ENCODE measurements around the gene CDKAL1. TPM values are rescaled to one million over a fixed set of nuclear protein-coding genes. Genes with fewer than 3 reads are reported as not detected.

The CDKAL1 gene
- total RNA-seq, 1 donor from 2014 or later, result 14.8 TPM

DNA sequence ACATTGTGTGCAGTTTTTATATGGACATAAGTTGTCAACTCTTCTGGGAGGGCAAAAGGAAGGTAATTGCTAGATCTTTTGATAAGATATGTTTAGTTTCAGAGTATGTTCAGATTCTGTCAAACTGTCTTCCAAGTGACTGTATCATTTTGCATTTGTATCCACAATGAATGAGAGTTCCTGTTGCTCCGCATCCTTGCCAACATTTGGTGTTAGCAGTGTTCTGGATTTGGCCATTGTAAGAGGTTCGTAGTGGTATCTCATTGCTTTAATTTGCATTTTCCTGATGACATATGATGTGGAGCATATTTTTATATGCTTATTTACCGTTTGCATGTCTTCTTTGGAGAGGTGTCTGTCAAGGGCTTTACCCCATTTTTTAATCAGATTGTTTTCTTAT lies 150.2 kb downstream of the CDKAL1 start:
- TF ChIP-seq, protein P1, sequence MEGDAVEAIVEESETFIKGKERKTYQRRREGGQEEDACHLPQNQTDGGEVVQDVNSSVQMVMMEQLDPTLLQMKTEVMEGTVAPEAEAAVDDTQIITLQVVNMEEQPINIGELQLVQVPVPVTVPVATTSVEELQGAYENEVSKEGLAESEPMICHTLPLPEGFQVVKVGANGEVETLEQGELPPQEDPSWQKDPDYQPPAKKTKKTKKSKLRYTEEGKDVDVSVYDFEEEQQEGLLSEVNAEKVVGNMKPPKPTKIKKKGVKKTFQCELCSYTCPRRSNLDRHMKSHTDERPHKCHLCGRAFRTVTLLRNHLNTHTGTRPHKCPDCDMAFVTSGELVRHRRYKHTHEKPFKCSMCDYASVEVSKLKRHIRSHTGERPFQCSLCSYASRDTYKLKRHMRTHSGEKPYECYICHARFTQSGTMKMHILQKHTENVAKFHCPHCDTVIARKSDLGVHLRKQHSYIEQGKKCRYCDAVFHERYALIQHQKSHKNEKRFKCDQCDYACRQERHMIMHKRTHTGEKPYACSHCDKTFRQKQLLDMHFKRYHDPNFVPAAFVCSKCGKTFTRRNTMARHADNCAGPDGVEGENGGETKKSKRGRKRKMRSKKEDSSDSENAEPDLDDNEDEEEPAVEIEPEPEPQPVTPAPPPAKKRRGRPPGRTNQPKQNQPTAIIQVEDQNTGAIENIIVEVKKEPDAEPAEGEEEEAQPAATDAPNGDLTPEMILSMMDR (IDR thresholded peaks at IDR 0.05), result no peak
- no peak for DNase-seq (ENCODE audit: extremely low spot score, unreplicated experiment)
- H3K27ac Mint-ChIP-seq (ENCODE audit: unreplicated experiment), result no peak overlapping the region
- no peaks in the 10 kb centered on the region for H3K27me3 Mint-ChIP-seq (ENCODE audit: unreplicated experiment)
- H3K4me1 Mint-ChIP-seq (ENCODE audit: unreplicated experiment), result peaks cover 26% of the 10 kb centered on the region
- no peak overlapping the region for H3K4me3 Mint-ChIP-seq (ENCODE audit: unreplicated experiment)
- peaks cover 6% of the 10 kb centered on the region for H3K36me3 Mint-ChIP-seq (ENCODE audit: unreplicated experiment)
- H3K9me3 Mint-ChIP-seq (ENCODE audit: unreplicated experiment), result peaks cover 11% of the 10 kb centered on the region

DNA sequence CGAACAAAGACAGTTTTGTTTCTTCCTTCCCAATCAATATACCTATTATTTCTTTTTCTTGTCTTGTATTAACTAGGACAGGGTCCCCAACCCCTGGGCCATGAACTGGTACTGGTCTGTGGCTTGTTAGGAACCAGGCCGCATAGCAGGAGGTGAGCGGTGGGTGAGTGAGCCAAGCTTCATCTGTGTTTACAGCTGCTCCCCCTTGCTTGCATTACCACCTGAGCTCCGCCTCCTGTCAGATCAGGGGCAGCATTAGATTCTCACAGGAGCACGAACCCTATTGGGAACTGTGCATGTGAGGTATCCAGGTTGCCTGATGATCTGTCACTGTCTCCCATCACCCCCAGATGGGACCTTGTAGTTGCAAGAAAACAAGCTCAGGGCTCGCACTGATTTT lies 151.9 kb downstream of the CDKAL1 start:
- H3K4me1 Mint-ChIP-seq (ENCODE audit: unreplicated experiment), result peaks cover 25% of the 10 kb centered on the region
- no peak overlapping the region for H3K27ac Mint-ChIP-seq (ENCODE audit: unreplicated experiment)
- H3K36me3 Mint-ChIP-seq (ENCODE audit: unreplicated experiment), result peaks cover 6% of the 10 kb centered on the region
- H3K27me3 Mint-ChIP-seq (ENCODE audit: unreplicated experiment), result no peaks in the 10 kb centered on the region
- DNase-seq (ENCODE audit: extremely low spot score, unreplicated experiment), result no peak
- H3K4me3 Mint-ChIP-seq (ENCODE audit: unreplicated experiment), result no peak overlapping the region
- TF ChIP-seq, protein P1 (IDR thresholded peaks at IDR 0.05), result no peak
- H3K9me3 Mint-ChIP-seq (ENCODE audit: unreplicated experiment), result peaks cover 11% of the 10 kb centered on the region

DNA sequence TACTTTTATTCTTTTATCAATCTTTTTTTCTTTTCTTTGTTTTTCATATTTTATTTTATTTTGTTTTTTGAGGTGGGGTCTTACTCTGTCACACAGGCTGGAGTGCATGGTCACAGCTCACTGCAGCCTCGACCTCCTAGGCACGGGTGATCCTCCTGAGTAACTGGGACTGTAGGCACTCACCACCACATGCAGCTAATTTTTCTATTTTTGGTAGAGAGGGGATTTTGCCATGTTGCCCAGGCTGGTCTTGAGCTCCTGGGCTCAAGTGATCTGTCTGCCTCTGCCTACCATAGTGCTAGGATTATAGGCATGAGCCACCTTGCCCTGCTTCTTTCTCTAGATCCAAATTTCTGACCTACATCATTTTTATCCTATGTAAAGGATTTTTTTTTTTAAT lies 153.2 kb downstream of the CDKAL1 start:
- Mint-ChIP-seq H3K27me3 (ENCODE audit: unreplicated experiment) (no peaks in the 10 kb centered on the region), H3K27ac (ENCODE audit: unreplicated experiment) (no peak overlapping the region), H3K4me3 (ENCODE audit: unreplicated experiment) (no peak overlapping the region), H3K36me3 (ENCODE audit: unreplicated experiment) (peaks cover 6% of the 10 kb centered on the region), H3K9me3 (ENCODE audit: unreplicated experiment) (peaks cover 11% of the 10 kb centered on the region), H3K4me1 (ENCODE audit: unreplicated experiment) (peaks cover 27% of the 10 kb centered on the region)
- no peak for DNase-seq (ENCODE audit: extremely low spot score, unreplicated experiment)
- TF ChIP-seq, protein P1 (IDR thresholded peaks at IDR 0.05), result no peak

DNA sequence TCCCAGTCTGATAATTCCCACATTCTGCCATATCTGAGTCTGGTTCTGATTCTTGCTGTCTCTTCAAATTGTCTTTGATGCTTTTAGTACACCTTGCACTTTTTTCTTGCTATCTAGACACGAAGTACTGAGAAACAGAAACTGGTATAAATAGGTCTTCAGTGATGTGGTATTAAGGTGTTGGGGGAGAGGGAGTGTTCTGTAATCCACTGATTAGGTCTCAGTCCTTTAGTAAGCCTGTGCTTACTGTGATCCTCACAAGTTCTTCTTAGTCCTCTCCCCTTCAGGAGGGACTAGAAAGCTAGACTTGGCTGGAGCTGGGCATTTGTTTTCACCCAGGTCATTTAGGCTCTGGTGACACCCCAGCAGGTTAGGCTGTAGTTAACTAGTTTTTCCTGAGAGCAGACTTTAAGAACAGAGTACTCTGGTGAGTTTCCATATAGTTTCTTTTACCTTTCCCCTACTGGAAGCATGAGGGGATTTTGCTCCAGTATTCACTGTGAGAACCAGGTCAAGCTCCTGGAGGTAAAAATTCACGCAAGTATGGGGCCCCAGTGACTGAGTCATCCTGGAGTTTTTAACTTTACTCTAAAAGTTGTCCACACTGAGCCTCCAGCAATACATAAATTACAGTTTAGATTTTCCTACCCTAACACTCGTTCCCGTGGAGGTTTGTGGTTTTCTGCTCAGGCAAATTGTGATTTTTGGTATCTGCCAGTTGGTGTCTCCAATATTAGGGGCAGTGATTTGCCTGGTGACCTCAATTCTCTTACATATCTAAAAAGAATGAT lies 154.6 kb downstream of the CDKAL1 start:
- Mint-ChIP-seq H3K9me3 (ENCODE audit: unreplicated experiment) (peaks cover 11% of the 10 kb centered on the region), H3K4me1 (ENCODE audit: unreplicated experiment) (peaks cover 29% of the 10 kb centered on the region), H3K27me3 (ENCODE audit: unreplicated experiment) (no peaks in the 10 kb centered on the region), H3K27ac (ENCODE audit: unreplicated experiment) (peak overlapping the region; percentile 74), H3K36me3 (ENCODE audit: unreplicated experiment) (peaks cover 6% of the 10 kb centered on the region), H3K4me3 (ENCODE audit: unreplicated experiment) (no peak overlapping the region)
- DNase-seq (ENCODE audit: extremely low spot score, unreplicated experiment), result no peak
- TF ChIP-seq, protein P1 (IDR thresholded peaks at IDR 0.05), result no peak

DNA sequence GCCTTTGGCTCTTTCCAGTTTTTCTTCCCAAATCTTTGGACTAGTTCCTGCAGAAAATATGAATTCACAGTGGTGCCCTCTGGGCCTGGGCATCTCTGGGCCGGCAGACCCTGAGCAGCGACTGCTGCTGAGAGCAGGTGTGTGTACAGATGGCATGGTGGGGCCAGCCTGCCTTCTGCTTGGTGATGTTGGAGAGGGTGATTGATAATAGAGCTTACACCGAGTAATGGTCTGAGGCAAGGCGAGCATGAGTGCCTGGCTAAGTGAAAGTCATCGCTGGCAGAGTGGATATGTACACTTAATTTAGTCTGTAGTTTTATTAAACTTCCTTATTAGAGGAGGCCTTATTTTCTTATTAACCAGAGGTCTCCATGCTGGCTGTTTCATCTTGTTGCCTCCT lies 156.9 kb downstream of the CDKAL1 start:
- Mint-ChIP-seq H3K9me3 (ENCODE audit: unreplicated experiment) (peaks cover 11% of the 10 kb centered on the region), H3K4me1 (ENCODE audit: unreplicated experiment) (peaks cover 29% of the 10 kb centered on the region), H3K36me3 (ENCODE audit: unreplicated experiment) (peaks cover 6% of the 10 kb centered on the region), H3K27ac (ENCODE audit: unreplicated experiment) (no peak overlapping the region), H3K4me3 (ENCODE audit: unreplicated experiment) (no peak overlapping the region), H3K27me3 (ENCODE audit: unreplicated experiment) (no peaks in the 10 kb centered on the region)
- TF ChIP-seq, protein P1 (IDR thresholded peaks at IDR 0.05), result no peak
- DNase-seq (ENCODE audit: extremely low spot score, unreplicated experiment), result no peak

Measured in osteocyte (in vitro differentiated cells).